Hair follicle dermal papilla cell (primary cell): ENCODE data around the gene BCAN. TPM values are rescaled to one million over a fixed set of nuclear protein-coding genes. Genes with fewer than 3 reads are reported as not detected.

Experiments
- total RNA-seq: library from RNA; depleted of rRNA; stranded (reverse); fragments of >200 nt; gene quantifications from 2 replicates; pipeline ENCODE4 v1.2.3, GENCODE V29; 2012

The BCAN gene
- not detected in 2 replicates for total RNA-seq

DNA sequence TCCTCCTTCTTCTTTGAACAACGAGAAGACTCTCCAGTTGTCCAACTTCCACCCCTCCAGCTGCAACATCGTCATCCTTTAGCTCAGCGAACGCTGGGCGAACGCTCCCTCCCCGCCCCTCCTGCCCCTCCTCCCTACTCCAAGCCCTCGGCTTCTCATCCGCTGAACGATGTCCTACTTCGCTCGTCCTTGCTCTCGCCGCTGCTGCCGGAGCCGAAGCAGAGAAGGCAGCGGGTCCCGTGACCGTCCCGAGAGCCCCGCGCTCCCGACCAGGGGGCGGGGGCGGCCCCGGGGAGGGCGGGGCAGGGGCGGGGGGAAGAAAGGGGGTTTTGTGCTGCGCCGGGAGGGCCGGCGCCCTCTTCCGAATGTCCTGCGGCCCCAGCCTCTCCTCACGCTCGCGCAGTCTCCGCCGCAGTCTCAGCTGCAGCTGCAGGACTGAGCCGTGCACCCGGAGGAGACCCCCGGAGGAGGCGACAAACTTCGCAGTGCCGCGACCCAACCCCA, at the start of gene BCAN:
Gene BCAN, plus strand, starts transcription at position 357 of the 504 bp plus-strand sequence. CDS start 3,938 bp downstream, outside the sequence.

GRCh38 chr1:156601122-156601830, 40.6 kb upstream of the BCAN start, which contains the start of gene GPATCH4:
Gene GPATCH4 (minus strand): TSS chr1:156601479.

DNA sequence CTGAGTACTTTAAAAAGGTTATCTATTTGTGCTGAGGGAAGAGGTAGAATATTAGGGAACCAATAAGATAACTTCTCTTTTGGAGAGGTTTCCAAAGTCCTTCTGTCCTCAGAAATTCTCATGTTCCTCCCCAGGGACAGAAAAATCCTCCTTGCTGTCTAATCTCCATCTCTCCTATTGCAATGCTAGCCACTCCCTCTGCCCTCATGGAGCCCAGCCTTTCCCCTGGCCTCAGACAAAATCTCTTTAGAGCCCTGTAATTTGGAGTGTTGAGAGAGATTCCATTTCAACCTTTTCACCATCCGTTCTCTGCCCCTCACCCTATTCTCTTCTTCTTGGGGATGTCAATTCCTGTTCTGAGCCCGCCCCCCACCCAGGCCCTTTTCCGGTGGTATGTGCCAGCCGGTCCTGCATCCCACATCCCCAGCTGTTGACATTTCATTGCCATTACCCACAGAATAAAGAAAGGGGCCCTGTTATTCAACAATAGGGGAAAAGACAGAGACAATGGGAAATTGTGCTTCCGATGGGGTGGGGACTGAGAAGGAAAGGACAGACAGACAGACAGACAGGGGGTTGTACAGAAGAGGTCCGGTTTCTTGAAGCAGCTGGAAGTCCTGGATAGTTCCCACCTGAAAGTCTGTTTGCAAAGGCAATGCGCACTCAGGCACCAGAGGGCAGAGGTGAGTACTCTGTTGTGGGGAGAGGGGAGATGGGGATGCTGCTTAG, 22.9 kb upstream of the BCAN start, which contains the start of gene HAPLN2:
Gene HAPLN2, plus strand, starts transcription at position 563 of the 729 bp plus-strand sequence. CDS start 4,076 bp downstream, outside the sequence.

GRCh38 chr1:156676820-156677615, 35.1 kb downstream of the BCAN start, which contains the start of gene NES:
Gene NES (minus strand): TSS chr1:156677407. CDS start chr1:156677264, 143 bp downstream.

GRCh38 chr1:156705321-156705917, 63.5 kb downstream of the BCAN start, which contains the start of gene CRABP2:
Gene CRABP2 (minus strand): TSS chr1:156705583. CDS start chr1:156705446, 137 bp downstream.

Other genes starting within 250 kb of the BCAN start
- 25.6 and 26.4 TPM in 2 replicates for gene MEF2D, start 141.3 kb upstream of the BCAN start, total RNA-seq
- gene IQGAP3, start 69.6 kb upstream of the BCAN start, total RNA-seq, result 6.5 and 7.7 TPM in 2 replicates
- gene TTC24, start 62.4 kb upstream of the BCAN start, total RNA-seq, result not detected in 2 replicates
- gene NAXE, start 50.3 kb upstream of the BCAN start, total RNA-seq, result 47.1 and 55.3 TPM in 2 replicates
- gene GPATCH4, start 40.6 kb upstream of the BCAN start, total RNA-seq, result 13.0 and 13.8 TPM in 2 replicates
- gene HAPLN2, start 22.7 kb upstream of the BCAN start, total RNA-seq, result not detected in 2 replicates
- 28.1 and 28.2 TPM in 2 replicates for gene NES, start 35.3 kb downstream of the BCAN start, total RNA-seq
- gene CRABP2, start 63.5 kb downstream of the BCAN start, total RNA-seq, result 144 and 158 TPM in 2 replicates
- 9.6 and 9.9 TPM in 2 replicates for gene METTL25B, start 86.4 kb downstream of the BCAN start, total RNA-seq
- gene ISG20L2, start 86.6 kb downstream of the BCAN start, total RNA-seq, result 19.3 and 26.1 TPM in 2 replicates
- gene MRPL24, start 99.0 kb downstream of the BCAN start, total RNA-seq, result 19.1 and 22.3 TPM in 2 replicates
- gene HDGF, start 109.6 kb downstream of the BCAN start, total RNA-seq, result 161 and 170 TPM in 2 replicates
- gene PRCC, start 125.4 kb downstream of the BCAN start, total RNA-seq, result 25.8 and 30.4 TPM in 2 replicates
- 0.32 and 0.61 TPM in 2 replicates for gene SH2D2A, start 174.7 kb downstream of the BCAN start, total RNA-seq
- gene INSRR, start 217.0 kb downstream of the BCAN start, total RNA-seq, result under 0.01 TPM in 2 replicates
- not detected in 2 replicates for gene NTRK1, start 218.7 kb downstream of the BCAN start, total RNA-seq